Stimulated activated CD4-positive, alpha-beta T cell treated with anti-CD3 and anti-CD28 coated beads, Interleukin-1b, Interleukin-23, amount 100 ng/mL, for 4 hours (primary cell): ENCODE data around the gene QSOX2.
A peak's percentile ranks its signal among the peaks of the same experiment; 100 is the strongest.

Experiments used
- DNase-seq, 2 donors: peaks; one replicate each; pipeline ENCODE4 v3.0.0-alpha.2; 2020; ENCODE audit warnings: low read depth in 2 of 2

QSOX2 gene

DNA sequence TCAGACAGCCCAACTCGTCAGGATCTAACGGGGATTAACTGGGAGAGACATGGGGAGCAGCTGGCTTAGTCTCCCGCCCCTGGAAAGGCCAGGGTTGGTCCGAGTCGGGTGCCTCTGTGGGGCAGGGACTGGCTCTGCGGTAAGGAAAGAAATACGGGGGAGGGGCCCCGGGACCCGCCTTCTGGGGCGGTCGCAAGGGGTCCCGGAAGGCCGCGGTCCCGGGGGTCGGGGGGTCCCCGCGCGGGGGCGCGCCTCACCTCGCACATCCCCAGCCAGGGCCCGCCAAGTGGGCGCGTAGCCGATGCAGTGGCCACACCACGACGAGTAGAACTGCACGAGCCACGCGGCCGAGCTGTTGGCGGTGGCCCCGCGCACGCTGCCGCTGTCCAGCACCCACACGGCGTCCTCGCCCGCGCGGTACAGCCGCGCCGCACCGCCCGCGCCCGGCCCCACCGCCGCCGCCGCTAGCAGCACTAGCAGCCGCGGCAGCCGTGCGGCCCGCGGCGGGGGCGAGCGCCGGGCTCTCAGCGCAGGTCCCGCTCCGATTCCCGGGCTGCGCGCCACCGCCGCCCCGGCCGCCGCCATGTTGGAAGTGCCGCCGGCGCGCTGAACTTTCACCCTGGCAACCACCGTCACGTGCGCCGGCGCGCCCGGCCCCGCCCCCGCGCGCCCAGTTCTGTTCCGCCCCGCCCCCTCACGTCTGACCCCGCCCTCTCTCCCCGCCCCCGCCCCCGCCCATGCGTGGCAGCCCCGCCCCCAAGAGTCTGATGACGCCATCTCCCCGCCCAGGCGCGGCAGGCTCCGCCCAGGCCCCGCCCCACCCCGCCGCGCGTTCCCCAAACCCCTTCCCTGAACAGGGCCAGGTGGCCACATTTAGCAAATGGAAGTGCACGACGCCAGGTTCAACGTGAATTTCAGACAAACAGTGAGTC, at the start of gene QSOX2:
Gene QSOX2 (minus strand): TSS at position 594 of the 932 bp plus-strand sequence. CDS start 9 bp downstream, at position 585.
- DNase-seq, result peak; percentile 86 to 87

DNA sequence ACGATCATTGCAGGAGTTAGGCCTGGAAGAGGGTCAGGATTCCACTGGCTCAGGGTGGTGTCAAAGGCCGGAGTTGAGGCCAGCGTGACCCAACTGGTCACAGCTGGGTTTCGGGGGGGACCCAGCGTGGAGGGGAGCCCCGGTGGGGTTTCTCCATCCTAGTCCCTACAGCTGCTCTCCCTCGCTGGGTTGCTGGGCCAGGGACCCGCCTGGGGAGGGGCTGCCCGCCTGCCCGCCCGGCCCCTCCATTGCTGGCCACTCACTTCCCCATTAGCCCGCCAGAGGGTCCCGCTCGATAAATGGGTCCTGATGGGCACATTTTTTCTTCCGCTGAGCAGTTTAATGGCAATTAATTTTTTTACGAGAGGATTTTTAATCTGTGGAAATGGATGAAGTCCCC, 49.4 kb upstream of the QSOX2 start:
- DNase-seq, result no peak

DNA sequence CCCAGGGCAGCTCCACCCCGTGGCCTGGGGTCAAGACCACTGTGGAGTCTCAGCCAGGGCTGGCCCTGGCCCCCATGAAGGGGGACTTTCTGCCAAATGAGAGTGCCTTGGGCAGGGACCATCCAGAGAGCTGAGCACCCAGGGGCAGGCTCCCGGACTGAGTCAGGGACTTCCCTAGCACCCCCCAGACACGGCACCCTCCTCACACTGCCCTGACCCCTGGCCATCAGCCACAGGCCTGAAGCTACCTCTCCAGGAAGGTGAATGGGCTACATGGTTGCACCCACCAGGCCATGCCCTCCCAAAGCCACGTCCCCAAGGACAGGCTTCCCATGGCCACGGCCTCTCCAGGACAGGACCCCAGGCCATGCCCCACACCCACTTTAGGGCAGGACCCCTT, 48.8 kb upstream of the QSOX2 start:
- DNase-seq, result no peak

DNA sequence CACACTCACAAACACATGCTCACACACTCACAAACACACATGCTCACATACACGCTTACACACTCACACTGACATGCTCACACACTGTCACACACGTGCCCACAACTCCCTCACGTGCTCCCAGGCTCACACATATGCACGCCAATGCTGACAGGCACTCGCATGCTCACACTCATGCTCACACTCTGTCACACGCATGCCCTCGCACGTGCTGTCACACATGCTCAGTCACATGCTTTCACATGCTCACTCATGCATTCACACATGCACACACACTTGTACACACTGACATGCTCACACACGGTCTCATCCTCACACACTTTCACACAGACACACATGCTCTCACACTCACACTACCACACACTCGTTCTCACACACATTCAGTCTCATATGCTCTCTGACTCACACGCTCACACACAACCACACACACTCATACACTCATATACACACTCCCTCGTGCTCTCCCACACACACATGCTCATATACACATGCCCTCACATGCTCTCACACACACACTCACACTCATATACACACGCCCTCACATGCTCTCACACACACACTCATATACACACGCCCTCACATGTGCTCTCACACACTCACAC, 48.0 kb upstream of the QSOX2 start:
- no peak for DNase-seq

GRCh38 chr9:136292591-136293448, 47.2 kb upstream of the QSOX2 start:
- no peak for DNase-seq

DNA sequence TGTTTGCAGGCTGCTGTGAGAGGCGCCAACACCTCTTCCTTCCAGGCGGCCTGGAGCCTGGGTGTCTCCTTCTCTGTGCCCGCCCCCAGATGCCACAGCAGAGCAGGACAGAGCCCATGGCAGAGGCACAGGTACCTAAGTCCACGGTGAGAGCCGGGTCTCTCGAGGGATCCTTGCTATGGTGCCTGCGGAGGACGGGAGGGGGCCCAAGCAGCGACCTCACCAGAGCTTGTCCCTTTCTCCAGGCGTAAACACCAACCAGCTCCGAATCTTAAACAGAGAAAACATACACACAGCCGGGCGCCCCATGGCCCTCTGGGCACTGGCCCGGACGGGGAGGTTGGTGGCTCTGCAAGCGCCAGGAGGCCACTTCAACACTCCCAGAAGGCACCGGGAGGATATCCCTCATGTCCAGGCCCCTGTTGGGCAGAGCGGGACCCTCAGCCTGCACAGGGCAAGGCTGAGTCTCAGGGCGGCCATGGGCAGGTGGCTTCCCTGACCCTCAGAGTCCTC, 46.5 kb upstream of the QSOX2 start:
- no peak for DNase-seq

- DNase-seq, result no peak
These were observed 45.9 kb upstream of the QSOX2 start for GRCh38 chr9:136291306-136292025.

GRCh38 chr9:136290508-136291000, 44.9 kb upstream of the QSOX2 start:
- DNase-seq, result no peak

DNA sequence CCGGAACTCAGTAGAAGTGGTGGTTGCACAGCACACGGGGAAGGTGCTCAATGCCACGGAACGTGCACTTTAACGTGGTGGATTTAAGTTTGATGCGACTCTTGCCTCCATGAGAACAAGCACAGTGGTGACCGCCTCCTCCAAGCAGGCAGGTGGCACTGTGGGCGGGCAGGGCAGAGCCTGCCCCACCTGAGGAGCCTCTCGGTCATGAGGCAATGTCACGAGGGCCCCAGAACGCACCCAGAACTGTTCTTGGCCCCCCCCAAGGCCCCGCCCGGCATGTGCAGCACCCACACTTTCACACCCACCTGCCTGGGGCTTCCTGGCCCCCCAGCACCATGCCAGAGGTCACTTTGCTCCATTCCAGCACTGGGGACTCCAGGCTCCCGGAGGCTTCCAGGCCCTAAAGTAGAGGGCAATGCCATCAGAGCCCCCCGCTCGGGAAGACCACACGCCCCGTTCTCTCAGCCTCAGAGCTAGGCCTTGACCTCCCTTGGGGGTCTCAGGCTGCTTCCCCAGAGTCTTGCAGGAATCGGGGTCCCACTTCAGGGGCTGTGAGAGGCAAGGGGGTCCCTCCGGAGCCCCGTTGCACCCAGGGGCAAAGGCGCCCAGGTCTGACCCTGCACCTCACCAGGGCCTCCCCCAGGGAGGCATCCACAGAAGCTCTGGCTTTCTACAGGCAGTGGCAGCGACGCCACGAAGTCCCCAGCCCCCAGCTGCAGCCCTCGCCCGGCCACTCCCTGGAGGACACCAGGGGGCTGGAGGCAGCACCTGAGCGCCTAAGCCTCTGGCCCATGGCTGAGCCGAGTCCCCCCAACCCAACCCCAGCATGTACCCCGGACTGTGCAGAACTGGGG, 44.3 kb upstream of the QSOX2 start:
- no peak for DNase-seq

- DNase-seq, result no peak
These were observed 42.5 kb upstream of the QSOX2 start for GRCh38 chr9:136287960-136288753.

DNA sequence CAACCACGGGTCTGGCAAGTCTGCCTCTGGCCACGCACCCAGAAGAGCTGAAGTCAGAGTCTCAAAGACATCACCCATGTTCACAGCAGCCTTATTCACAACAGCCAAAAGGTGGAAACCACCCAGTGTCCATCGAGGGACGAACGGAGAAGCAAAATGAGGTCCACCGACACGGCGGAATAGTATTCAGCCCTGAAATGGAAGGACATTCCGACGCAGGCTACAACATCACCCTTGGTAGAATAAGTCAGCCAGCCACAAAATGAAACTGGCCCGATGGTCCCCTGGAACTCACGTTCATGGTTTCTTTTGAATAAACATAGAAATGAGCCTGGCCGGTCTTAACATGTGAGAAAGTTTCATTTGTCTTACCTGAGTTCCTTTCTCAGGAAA, 41.4 kb upstream of the QSOX2 start:
- DNase-seq, result no peak

- DNase-seq, result no peak
These were observed 40.9 kb upstream of the QSOX2 start for GRCh38 chr9:136286359-136286986.

DNA sequence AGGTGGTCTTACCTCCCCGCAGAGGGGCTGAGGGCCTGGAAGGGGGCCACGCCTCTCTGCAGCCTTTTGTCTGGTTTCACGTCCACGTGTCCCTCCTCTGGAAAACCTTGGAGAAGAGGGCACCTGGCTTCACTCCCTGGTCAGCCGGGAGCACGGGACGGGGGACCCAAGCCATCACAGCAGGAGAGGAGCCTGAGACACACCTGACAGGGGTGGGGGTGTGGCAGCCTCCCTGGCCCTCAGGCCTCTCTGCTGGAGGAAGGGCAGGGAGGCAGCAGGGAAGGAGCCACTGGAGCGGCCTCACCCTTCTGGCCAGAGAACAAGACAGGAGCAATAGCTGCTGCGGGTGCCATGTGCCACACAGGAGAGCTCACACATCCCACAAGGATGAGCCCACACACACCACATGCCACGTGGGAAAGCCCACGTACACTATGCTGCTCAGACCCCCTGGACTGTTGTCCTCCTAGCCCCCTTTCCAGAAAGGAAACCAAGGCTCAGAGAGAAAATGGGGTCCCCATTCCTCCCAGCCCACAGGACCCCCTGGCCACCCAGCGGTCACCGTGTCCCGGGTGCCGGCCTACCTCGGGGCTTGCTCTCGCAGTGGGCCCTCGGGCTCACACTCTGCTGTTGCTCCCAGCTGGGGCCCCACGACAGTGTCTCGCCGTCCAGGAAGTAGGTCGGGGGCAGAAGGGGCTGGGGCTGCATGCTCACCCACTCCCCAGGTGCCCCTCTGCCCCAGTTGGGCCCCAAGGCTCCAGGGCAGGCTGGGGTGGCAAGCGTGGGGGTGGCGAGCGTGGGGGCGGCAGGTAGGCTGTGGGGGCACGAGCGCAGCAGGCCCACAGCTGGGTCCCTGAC, 40.1 kb upstream of the QSOX2 start:
- no peak for DNase-seq

DNA sequence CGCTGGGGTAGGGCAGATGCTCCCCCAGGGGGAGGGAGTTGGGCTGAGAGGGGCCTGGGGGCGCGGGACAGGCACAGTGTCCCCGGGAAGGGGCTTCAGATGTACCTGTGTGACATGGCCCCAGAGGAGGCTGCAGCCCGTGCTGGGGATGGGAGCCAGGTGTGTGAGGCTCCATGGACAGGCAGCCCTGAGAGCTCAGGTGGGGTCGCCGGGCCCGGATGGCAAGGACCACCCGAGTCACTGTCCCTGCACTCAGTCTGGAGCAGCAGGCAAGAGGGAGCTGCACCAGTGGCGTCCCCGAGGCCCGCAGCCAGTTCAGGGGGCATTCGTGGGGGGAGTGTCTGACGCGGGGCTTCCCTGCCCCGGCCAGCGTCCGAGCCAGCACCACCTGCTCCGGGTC, 39.3 kb upstream of the QSOX2 start:
- no peak for DNase-seq

- DNase-seq, result no peak
These were observed 38.7 kb upstream of the QSOX2 start for GRCh38 chr9:136284311-136284710.

GRCh38 chr9:136283291-136284235, 38.0 kb upstream of the QSOX2 start:
- peak; percentile 62 to 70 for DNase-seq
